ENCODE results near the gene ZNF107. TPM values are rescaled to one million over a fixed set of nuclear protein-coding genes. Genes with fewer than 3 reads are reported as not detected.

ZNF107 gene
- total RNA-seq, 4 donors from 2014 or later = 14.4 to 22.8 (median 16.5) TPM

DNA sequence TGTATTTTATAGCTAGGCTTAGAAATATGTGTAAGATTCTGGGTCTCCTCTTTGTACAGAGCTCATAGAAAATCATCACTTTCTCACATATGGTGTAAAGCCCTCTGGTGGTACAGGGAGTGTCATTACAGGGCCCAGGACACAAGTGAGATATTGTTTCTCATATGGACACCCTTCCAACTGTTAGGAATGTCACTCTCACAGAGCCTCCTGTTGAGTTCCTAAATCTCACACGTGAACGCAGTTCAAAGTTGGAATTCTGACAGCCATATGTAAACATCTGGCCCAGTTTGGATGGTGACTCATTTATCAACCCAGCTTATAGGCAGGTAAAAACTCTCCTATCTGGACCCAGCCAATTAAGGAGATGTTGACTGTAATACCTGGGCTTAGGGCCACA, 35.4 kb upstream of the ZNF107 start:
- Histone ChIP-seq H3K36me3 (no peaks in the 10 kb centered on the region), H3K4me3 (no peak overlapping the region), H3K27me3 (no peaks in the 10 kb centered on the region), H3K27ac (no peak overlapping the region), H3K9me3 (no peaks in the 10 kb centered on the region), H3K4me1 (peaks cover 11% of the 10 kb centered on the region)
- 17% methylated on average over 2 of the region's 2 CpGs for WGBS
- no peak for DNase-seq (ENCODE audit: low spot score in 2 of 2)
- TF ChIP-seq POLR2AphosphoS5 (IDR thresholded peaks at IDR 0.05) (no peak), EP300 (IDR thresholded peaks at IDR 0.05) (no peak), POLR2A (IDR thresholded peaks at IDR 0.05) (no peak)
- TF ChIP-seq, protein P1, sequence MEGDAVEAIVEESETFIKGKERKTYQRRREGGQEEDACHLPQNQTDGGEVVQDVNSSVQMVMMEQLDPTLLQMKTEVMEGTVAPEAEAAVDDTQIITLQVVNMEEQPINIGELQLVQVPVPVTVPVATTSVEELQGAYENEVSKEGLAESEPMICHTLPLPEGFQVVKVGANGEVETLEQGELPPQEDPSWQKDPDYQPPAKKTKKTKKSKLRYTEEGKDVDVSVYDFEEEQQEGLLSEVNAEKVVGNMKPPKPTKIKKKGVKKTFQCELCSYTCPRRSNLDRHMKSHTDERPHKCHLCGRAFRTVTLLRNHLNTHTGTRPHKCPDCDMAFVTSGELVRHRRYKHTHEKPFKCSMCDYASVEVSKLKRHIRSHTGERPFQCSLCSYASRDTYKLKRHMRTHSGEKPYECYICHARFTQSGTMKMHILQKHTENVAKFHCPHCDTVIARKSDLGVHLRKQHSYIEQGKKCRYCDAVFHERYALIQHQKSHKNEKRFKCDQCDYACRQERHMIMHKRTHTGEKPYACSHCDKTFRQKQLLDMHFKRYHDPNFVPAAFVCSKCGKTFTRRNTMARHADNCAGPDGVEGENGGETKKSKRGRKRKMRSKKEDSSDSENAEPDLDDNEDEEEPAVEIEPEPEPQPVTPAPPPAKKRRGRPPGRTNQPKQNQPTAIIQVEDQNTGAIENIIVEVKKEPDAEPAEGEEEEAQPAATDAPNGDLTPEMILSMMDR (IDR thresholded peaks at IDR 0.05) = peak; percentile 16 to 31

DNA sequence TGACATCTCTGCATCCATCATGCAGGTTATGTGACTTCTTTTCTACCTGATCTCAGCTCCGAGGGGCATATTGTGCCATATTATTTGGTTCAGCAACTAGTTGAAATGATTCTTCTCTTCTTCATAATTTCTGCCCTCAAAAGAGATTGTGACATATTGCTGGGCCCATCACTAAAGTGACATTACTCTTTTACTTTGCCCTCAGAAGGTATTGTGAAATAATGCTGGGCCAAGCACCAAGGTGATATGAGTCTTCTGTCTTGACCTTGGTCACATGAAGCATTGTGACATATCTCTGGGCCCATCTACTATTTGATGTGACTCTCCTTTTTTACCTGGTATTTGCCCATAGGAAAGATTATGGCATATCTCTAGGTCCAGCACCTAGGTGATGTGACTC, 33.9 kb upstream of the ZNF107 start:
- TF ChIP-seq EP300 (IDR thresholded peaks at IDR 0.05) (no peak), POLR2AphosphoS5 (IDR thresholded peaks at IDR 0.05) (no peak), POLR2A (IDR thresholded peaks at IDR 0.05) (no peak)
- TF ChIP-seq, protein P1 (IDR thresholded peaks at IDR 0.05) = no peak
- no peak for DNase-seq (ENCODE audit: low spot score in 2 of 2)
- Histone ChIP-seq H3K9me3 (no peaks in the 10 kb centered on the region), H3K36me3 (no peaks in the 10 kb centered on the region), H3K27ac (no peak overlapping the region), H3K27me3 (no peaks in the 10 kb centered on the region), H3K4me3 (no peak overlapping the region), H3K4me1 (peaks cover 11% of the 10 kb centered on the region)
- WGBS = 86% methylated on average over 1 of the region's 1 CpG

DNA sequence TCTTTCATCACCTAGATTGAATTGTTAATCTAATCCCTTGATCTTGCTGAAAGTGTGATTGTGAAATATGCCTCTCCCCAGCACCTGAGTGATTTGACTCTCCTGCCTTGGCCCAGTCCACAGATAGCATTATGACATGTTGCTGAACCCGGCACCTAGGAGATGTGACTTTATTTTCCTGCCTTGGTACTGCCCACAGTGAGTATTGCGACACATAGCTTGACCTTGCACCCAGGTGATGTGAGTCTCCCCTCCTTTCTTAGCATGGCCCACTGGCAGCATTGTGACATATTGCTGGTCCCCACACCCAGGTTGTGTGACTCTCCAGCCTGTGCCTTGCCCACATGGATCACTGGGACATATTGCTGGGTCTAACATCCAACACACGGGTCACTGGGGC, 32.5 kb upstream of the ZNF107 start:
- Histone ChIP-seq H3K4me3 (no peak overlapping the region), H3K9me3 (no peaks in the 10 kb centered on the region), H3K4me1 (peaks cover 11% of the 10 kb centered on the region), H3K36me3 (no peaks in the 10 kb centered on the region), H3K27me3 (no peaks in the 10 kb centered on the region), H3K27ac (no peak overlapping the region)
- no peak for DNase-seq (ENCODE audit: low spot score in 2 of 2)
- TF ChIP-seq EP300 (IDR thresholded peaks at IDR 0.05) = no peak
- TF ChIP-seq POLR2A (IDR thresholded peaks at IDR 0.05) = no peak
- TF ChIP-seq, protein P1 (IDR thresholded peaks at IDR 0.05) = no peak
- TF ChIP-seq POLR2AphosphoS5 (IDR thresholded peaks at IDR 0.05) = no peak
- 75% methylated on average over 3 of the region's 3 CpGs for WGBS

DNA sequence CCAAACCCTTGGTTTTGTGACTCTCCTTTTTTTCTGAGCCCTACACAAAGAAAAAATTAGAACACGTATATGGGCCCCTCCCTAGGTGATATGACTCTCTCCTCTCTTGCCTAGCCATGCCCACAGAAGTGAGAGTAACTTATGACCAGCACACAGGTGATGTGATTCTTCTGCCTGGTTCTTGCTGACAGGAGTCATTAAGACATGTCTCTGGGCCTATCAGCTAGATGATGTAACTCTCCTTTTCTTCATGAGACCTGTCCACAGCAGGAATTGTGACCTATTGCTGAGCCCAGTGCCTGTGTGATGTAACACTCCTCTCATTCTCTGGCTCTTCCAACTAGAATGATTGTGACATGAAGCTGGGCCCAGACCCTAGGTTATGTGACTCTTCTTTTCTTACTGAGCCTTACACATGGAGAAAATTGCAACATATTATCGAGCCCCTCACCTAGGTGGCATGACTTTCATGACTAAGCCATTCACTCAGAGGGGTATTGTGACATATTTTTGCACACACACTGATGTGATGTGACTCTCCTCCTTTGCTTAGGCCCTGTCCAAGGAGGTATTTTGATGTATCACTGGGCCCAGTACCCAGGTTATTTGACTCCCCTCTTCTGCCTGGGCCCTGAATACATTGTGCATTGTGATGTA, 31.4 kb upstream of the ZNF107 start:
- no peaks in the 10 kb centered on the region for H3K9me3 ChIP-seq
- no peak for DNase-seq (ENCODE audit: low spot score in 2 of 2)
- no peak for TF ChIP-seq EP300 (IDR thresholded peaks at IDR 0.05)
- 59% methylated on average over 2 of the region's 2 CpGs for WGBS
- H3K36me3 ChIP-seq = no peaks in the 10 kb centered on the region
- H3K27ac ChIP-seq = peak overlapping the region; percentile 6
- H3K4me1 ChIP-seq = peaks cover under 1% of the 10 kb centered on the region
- H3K4me3 ChIP-seq = no peak overlapping the region
- no peaks in the 10 kb centered on the region for H3K27me3 ChIP-seq

DNA sequence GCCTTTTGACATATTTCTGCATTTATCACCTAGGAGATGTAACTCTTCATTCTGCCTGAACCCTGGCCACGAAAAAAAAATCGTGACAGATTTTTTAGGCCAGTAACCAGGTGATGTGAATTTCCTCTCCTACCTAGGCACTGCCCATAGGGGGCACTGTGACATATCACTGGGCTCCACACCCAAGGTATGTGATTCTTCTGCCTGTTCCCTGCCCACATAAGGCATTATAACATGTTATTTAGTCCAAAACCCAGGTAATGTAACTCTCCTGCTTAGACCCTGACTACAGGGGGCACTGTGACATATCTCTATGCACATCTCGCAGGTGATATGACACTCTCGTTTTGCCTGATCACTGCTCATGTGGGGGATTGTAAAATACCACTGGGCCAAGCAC, 29.5 kb upstream of the ZNF107 start:
- Histone ChIP-seq H3K27me3 (no peaks in the 10 kb centered on the region), H3K4me1 (no peaks in the 10 kb centered on the region), H3K4me3 (no peak overlapping the region), H3K27ac (no peak overlapping the region), H3K9me3 (no peaks in the 10 kb centered on the region), H3K36me3 (no peaks in the 10 kb centered on the region)
- DNase-seq (ENCODE audit: low spot score in 2 of 2) = no peak
- TF ChIP-seq, protein P1 (IDR thresholded peaks at IDR 0.05) = peak in 1 of 2 donors; percentile 13
- no peak for TF ChIP-seq EP300 (IDR thresholded peaks at IDR 0.05)
- 66% methylated on average over 4 of the region's 4 CpGs for WGBS
